AG10803 (cell line): ENCODE data around the gene CACNA2D4.

Experiments
- DNase-seq: peaks from one replicate; pipeline ENCODE4 v3.0.0; 2010; ENCODE audit warnings: low read depth
- H3K4me3 ChIP-seq: 2 replicates; pipeline ENCODE4 v1.5.1; 2011; ENCODE audit warnings: mild to moderate bottlenecking, low read length, control low read depth
- TF ChIP-seq, protein P1 (sequence below): conservative IDR thresholded peaks from 2 replicates; pipeline ENCODE4 v1.5.1; 2011; ENCODE audit warnings: mild to moderate bottlenecking, low read length, control low read depth, inconsistent platforms

CACNA2D4 gene

GRCh38 chr12:1842905-1843640 lies 75.4 kb downstream of the CACNA2D4 start:
- TF ChIP-seq, protein P1, sequence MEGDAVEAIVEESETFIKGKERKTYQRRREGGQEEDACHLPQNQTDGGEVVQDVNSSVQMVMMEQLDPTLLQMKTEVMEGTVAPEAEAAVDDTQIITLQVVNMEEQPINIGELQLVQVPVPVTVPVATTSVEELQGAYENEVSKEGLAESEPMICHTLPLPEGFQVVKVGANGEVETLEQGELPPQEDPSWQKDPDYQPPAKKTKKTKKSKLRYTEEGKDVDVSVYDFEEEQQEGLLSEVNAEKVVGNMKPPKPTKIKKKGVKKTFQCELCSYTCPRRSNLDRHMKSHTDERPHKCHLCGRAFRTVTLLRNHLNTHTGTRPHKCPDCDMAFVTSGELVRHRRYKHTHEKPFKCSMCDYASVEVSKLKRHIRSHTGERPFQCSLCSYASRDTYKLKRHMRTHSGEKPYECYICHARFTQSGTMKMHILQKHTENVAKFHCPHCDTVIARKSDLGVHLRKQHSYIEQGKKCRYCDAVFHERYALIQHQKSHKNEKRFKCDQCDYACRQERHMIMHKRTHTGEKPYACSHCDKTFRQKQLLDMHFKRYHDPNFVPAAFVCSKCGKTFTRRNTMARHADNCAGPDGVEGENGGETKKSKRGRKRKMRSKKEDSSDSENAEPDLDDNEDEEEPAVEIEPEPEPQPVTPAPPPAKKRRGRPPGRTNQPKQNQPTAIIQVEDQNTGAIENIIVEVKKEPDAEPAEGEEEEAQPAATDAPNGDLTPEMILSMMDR: no peak
- DNase-seq: no peak
- no peak overlapping the region for H3K4me3 ChIP-seq

DNA sequence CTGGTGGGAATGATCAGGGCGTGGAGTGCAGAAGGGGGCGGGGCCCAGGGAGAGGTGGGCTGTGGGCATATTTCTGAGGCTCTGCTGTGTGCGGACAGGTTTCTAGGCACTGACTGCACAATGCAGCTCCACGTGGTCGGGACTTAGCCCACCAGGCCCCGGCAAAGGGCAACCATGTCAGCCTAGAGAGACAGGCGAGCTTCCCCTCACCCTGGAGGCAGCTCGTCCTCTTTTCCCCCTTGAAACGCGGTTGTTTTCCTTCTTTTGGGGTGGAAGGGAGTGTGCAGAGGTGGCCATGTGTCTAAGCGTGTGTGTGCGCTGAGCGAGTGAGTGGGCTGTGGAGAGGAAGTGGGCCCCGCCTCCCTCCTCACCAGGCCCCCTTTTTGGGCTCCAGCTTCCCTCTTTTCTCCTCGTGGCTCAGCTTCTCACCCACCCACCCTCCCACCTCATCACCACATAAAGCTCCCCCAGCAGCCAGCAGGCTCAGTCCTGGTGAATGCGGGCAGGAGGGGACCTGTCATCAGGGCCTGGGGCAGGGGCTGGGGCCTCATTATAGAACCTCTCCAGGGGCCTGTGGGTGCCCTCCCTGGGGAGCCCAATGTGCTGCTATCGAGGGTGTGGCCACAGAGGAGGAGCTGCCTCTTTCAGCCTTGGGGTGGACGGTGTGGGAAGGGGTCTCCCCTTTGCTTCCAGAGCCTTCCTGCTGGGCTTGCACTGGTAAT lies 76.1 kb downstream of the CACNA2D4 start:
- no peak overlapping the region for H3K4me3 ChIP-seq
- no peak for DNase-seq
- TF ChIP-seq, protein P1: no peak

DNA sequence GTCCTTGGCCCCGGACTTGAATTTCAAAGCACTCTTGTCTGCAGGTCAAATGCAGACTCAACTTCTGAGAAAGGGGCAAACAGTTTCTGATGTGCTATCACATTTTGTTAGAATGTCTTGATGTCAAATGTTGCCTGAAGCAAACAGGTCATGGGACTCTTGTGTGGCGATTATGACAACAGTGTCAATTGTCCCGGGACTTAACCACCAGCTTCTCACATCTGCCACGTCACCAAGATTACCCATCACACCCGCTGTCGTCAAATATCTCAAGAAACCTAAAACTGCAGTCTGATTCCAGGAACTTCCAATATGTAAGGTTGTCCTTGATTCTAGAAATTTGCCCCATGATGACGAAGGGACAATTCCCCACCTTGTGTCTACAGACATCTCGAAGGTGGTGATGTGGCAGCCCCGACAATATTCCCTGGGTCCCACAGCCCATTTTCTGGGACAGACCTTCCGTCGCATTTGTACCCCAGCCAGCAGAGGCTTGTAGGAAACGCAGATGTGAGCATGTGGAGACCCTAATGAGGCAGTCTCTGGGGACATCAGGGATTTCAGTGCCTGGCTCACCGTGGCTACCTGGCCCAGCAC lies 76.8 kb downstream of the CACNA2D4 start:
- TF ChIP-seq, protein P1: no peak
- no peak overlapping the region for H3K4me3 ChIP-seq

DNA sequence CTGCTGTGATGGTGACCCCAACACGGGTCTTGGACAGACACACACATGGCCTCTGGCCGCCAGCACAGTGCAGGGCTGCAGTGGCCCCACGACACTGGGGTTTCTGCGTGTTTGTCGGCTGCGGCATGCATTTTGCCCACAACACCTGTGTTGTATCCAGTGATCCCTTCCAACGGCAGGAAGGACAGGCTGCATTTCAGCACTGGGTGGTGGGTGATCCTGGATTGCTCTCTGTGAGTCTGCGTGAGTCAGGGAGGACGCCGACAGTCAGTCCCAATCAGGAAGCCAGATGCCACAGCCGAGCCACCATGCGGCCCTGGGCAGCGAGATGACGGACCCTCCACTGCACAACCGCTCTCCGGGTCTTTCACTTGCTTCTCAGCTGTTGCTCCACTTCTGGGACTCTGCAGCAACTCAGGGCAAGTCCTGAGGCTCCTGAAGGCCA lies 77.4 kb downstream of the CACNA2D4 start:
- TF ChIP-seq, protein P1: no peak
- DNase-seq: no peak
- H3K4me3 ChIP-seq: no peak overlapping the region

More for the DNA sequence above, 76.8 kb downstream of the CACNA2D4 start:
- DNase-seq: no peak

GRCh38 chr12:1839956-1840951 lies 78.2 kb downstream of the CACNA2D4 start:
- DNase-seq: no peak
- H3K4me3 ChIP-seq: no peak overlapping the region
- TF ChIP-seq, protein P1: no peak

DNA sequence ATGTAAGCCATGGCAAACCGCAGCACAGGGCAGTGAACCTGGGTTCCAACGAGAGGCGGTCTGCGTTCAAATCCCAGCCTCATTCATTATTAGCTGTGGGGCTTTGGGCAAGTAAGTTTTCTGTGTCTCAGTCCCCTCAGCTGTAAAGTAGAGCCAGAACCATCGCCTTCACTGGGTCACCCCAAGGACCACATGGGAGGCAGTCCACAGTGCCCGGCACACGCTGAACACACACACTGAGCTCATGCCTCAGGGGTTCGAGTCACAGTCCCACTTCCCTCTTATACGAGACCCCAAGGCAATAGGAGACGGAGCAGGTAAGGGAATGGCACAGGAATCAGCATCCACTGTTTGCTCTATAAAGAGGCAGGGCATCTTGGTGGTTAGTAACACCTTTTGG lies 79.0 kb downstream of the CACNA2D4 start:
- no peak for DNase-seq
- TF ChIP-seq, protein P1: no peak
- H3K4me3 ChIP-seq: no peak overlapping the region
